LHCN-M2 (cell line): ENCODE results near the gene COL9A3. TPM values are rescaled to one million over a fixed set of nuclear protein-coding genes. Genes with fewer than 3 reads are reported as not detected.
"Not testable (repeated sequence)": the region's sequence is repeated elsewhere in the genome, so short reads cannot be mapped to it uniquely, and the experiment has no call there.

ENCODE experiments used
- DNase-seq: peaks from one replicate; pipeline ENCODE4 v3.0.0-alpha.2; 2012; ENCODE audit warnings: low read depth
- total RNA-seq: library from RNA; depleted of rRNA; stranded (reverse); fragments of >200 nt; gene quantifications from 2 replicates; pipeline ENCODE4 v1.2.3, GENCODE V29; 2014

The COL9A3 gene
- total RNA-seq, 1 experiment from 2014 or later: not detected

DNA sequence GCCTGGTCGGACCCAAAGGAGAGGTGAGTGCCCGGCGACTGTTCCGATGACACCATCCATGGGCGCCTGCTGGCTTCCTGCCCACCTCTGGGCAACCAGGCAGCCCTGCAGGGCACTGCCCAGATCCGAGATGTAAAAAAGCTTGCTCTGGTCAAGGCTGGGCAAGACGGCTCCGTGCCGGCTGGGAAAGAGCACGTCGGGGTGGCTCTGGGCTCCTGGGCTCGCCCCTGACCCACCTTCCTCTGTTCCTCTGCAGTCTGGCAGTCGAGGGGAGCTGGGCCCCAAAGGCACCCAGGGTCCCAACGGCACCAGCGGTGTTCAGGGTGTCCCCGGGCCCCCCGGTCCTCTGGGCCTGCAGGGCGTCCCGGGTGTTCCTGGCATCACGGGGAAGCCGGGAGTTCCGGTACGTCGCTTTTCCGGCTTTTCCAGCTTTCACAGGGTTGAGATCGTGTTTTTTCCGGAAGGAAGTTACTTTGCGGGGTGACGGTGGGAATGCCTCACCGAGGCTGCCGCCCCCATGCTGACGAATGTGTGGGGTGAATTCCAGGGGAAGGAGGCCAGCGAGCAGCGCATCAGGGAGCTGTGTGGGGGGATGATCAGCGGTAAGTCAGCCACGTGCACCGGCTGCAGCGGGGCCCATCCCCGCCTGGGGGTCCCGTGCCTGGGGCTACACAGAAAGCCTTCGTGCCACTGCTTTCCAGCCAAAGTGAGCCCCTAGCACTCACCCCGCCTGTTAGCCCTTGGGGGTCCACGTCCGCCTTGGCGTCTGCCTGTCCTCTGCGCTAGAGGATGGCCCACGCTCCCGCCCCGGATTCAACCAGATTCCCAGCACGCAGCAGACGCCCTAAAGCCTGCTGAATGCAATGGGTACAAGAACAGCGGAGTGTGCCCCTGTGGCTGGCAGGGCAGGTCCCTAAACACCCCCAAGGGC lies 19.3 kb downstream of the COL9A3 start:
- DNase-seq: no peak

DNA sequence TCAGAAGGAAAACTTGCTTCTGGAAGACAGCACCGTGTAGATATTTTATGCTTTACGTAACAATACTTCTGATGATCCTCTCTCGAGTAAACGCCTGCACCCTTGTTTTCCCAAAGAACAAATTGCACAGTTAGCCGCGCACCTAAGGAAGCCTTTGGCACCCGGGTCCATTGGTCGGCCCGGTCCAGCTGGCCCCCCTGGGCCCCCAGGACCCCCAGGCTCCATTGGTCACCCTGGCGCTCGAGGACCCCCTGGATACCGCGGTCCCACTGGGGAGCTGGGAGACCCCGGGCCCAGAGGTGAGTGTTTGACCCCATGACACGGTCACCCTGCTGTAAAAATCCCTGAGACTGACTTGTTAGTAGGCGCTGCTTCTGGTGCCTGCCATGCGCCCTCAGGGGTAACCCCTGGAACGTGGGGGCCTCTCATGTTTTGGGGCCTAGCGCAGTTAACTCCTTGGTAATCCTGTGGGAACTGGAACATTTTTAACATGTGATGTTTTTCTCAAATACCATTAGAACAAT lies 20.2 kb downstream of the COL9A3 start:
- no peak for DNase-seq

DNA sequence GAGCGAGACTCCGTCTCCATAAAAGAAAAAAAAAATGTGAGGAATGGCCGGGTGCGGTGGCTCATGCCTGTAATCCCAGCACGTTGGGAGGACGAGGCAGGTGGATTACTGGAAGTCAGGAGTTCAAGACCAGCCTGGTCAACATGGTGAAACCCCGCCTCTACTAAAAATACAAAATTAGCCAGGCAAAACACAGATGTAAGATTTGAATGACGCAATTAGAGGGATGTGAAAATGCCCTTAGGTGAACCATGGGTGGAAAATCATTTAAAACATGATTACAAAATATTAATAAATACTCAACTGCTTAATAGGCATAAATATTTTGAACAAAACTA lies 20.9 kb downstream of the COL9A3 start:
- DNase-seq: no peak

DNA sequence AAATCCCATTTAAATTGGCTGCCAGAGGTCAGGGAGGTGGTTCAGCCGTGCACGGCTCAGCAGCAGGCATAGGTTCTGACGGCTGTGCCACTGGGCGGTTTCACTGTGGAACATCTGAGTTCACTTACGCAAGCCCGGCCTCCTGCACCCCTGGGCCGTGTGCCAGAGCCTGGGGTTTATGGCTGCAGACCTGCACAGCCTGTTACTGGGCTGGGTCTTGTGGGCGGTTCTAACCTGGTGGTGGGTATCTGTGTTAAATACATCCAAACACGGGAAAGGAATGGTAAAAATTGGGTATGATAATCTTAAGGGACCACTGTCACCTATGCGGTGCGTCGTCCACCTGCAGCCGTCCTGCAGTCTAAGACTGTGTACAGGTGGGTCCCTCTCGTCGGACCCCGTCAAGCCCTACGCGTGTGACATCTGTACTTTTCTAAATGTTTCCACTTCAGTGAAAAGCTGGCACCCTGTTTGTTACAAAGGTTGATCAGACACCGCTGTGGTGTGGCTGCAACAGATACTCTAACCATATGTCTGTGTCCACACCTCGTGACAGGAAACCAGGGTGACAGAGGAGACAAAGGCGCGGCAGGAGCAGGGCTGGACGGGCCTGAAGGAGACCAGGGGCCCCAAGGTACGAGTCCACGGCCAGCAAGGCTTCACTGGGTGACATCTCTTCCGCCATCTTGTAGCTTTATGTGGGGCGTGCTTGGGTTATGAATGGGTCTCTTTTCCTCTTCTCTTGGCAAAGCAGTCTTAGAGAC lies 21.5 kb downstream of the COL9A3 start:
- DNase-seq: no peak

DNA sequence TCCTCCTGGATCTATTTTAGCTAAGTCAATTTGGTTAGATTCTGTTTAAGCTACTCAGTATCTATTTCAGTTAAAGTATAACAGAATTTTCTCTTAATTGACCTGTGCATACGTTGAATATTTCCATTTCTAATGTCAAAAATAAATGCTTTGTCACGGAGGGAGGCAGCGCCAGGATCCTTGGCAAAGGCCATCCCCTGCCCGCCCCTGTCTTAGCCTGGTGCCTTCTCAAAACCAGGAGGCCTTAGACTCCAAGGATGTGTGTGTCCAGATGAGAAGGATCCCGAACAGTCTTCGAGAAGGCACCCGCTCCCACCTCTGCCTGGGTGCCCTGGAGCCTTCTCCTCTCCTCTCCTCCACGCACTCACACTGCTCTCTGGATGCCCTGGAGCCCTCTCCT lies 22.4 kb downstream of the COL9A3 start:
- DNase-seq: no peak

DNA sequence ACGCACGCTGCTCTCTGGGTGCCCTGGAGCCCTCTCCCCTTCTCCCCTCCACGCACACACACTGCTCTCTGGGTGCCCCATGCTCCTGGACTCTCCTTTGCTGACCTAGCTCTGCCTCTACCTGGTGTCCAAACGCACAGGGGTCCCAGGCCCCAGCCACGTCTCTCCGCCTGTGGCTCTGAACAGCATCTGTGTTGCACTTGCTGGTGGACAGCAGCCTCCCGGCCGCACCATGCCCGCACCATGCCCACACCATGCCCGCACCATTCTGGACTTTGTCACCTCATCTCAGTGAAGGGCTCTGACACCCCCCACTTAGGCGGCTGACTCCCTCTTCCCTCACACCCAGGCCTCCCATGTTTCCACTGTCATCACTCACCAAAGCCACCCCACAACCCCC lies 23.0 kb downstream of the COL9A3 start:
- no peak for DNase-seq

DNA sequence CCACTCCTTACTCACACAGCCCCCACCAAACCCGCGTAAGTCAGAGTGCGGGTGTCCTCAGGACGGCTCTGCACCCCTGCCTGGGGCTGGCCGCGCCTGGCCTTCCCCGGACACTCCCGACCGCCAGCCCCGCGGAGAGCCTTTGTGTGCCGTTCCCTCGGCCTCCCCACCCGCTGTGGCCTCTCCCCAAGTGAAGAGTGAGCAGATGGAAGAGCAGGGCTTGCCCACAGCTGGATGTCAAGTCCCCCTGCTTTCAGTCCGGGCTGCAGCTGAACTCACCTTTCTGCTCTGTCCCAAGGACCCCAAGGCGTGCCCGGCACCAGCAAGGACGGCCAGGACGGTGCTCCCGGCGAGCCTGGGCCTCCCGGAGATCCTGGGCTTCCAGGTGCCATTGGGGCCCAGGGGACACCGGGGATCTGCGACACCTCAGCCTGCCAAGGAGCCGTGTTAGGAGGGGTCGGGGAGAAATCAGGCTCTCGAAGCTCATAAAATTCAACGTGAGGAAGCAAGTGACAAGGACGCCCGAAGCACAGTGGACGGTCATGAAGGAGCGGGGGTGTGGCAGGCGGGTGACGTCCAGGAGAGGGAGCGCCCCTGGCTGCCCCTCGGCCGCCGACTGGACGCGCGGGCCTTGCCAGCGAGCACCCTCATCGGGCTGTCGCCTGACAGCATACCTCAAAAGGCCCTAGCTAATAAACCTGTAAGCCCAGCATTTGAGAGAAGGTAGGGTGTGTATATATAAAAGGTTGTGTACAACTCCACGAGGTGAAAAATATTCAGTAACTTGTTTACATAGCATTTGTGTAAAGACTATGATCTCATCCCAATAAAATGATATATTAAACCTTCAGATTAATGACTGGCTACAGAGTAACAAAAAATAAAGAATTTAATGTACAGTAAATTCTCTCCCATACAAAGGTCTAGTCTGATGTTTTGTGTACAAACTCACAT lies 23.7 kb downstream of the COL9A3 start:
- no peak for DNase-seq

DNA sequence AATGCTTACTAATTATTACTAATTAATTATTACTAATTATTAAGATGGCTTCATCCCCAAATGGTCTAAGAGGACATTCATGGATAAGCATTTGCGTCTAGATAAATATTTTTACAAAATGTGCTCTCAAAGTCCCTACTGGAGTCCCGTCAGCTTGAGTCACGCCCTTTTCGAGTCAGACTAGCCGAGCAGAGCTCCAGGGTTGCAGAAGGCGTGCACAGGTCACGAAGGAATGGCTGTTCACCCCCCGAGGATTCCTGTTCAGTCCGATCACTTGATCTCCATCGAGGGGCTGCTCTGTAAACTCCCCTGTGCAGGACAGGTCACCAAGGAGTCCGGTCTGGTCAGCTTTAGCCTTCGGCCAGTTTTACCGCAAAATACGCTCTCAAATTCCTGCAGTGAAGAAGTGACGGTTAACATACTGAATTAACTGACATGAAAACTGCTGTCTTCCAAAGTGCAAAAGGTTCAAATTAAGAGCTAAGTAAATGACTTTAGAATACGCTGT lies 24.9 kb downstream of the COL9A3 start:
- DNase-seq: no peak

DNA sequence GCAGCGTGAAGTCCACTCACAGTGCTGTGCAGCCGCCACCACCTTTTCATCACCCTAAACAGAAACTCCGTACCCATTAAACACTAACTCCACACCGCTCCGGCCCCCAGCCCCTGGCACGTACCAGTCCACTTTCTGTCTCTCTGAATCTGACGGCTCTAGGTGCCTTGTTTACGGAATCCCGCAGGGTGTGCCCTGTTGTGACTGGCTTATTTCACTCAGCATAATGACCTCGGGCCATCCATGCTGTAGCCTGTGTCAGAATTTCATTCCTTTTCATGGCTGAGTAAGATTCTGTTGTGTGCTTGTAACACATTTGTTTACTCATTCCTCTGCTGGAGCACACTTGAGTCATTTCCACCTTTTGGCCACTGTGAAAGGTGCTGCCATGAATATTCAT lies 26.8 kb downstream of the COL9A3 start:
- DNase-seq: no peak

DNA sequence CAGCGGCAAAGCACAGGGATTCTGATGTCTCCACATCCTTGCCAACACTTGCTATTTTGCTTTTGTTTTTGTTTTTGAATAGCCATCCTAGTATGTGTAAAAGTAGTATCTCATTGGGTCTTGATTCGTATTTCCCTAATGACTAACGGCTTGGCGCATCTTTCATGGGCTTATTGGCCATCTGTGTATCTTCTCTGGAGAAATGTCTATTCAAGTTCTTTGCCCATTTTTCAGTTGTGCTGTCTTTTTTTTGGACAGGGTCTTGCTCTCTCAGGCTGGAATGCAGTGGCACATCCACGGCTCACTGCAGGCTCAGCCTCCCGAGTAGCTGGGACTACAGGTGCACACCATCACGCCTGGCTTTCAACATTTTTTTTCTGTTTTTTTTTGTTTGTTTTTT lies 27.3 kb downstream of the COL9A3 start:
- no peak for DNase-seq

DNA sequence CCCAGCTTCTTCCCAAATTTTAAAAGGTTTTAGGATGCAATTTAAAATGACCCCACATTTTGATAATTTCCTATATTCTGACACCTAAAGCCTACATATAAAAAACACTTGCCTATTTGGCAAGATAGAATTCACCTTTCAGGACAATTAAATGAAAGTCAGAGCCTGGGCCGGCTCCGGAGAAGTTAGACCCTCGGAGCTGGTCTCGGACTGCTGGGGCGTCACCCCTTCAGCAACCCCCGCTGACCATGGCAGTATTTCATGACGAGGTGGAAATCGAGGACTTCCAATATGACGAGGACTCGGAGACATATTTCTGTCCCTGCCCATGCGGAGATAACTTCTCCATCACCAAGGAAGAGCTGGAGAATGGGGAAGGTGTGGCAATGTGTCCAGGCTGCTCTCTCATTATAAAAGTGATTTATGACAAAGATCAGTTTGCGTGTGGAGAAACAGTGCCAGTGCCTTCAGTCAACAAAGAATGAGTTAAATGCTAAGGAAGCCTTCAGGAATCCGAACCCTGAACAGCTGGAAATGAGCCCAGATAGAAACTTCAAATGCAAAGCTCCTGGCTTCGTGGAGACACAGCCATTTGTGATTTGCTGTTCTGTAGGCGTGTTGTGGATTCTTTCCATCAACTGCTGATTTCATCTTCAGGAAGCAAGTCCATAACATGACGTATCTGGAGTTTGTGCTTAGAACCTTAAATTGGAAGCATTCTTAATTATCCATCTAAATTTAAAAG lies 28.7 kb downstream of the COL9A3 start:
- DNase-seq: no peak

DNA sequence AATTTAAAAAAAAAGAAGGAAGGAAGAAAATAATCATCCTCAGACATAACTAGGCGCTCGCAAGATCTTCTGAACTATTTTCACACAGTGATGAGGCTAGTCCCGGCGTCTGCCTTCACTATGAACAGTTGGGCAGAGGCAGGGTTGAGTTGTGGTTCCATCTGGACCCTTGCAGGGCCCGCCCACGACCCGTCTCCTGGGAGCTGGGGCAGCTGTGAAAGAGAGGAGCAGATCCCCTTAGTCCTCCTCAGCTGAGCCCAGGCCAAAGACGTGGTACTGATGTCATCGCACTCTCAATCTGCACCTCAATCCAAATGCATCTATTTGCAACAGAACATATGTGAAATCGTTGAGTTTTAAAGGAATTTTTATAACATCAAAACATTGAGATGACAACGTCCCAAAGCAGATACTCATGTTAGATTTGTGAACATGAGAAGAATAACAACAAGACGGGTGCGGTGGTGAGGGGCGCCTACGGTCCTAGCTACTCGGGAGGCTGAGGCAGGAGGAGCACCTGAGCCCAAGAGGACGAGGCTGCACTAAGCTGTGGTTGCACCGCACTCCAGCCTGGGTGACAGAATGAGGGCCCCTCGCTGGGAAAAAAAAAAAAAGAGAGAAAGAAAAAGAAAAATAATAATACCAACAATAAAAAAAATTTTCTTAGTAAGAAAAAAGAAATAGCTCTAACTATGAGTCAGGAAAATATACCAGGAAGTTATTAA lies 29.5 kb downstream of the COL9A3 start:
- DNase-seq: no peak

DNA sequence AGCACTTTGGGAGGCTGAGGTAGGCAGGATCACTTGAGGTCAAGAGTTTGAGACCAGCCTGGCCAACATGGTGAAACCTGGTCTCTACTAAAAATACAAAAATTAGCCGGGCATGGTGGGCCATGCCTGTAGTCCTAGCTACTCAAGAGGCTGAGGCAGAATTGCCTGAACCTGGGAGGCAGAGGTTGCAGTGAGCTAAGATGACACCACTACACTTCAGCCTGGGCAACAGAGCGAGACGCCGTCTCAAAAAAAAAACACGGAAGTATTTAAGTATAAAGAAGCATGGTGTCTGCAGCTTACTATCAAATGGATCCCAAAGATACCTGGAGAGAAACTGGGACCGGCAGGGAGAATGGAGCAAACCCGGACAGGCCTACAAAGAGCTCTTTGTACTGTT lies 32.1 kb downstream of the COL9A3 start:
- DNase-seq: not testable (repeated sequence)

DNA sequence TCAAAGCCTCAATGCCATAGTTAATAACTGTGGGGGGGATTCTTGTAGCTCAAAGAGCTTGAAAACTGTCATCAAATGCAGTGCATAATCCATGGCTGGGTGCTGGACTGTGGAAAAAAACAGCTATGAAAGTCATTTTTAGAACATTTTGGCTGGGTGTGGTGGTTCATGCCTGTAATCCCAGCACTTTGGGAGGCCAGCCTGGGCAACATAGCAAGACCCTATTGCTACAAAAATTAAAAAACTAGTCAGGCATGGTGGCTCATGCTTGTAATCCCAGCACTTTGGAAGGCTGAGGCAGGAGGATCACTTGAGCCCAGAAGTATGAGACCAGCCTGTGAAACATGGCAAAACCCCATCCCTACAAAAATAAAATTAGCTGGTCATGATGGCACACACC lies 32.6 kb downstream of the COL9A3 start:
- DNase-seq: no peak

DNA sequence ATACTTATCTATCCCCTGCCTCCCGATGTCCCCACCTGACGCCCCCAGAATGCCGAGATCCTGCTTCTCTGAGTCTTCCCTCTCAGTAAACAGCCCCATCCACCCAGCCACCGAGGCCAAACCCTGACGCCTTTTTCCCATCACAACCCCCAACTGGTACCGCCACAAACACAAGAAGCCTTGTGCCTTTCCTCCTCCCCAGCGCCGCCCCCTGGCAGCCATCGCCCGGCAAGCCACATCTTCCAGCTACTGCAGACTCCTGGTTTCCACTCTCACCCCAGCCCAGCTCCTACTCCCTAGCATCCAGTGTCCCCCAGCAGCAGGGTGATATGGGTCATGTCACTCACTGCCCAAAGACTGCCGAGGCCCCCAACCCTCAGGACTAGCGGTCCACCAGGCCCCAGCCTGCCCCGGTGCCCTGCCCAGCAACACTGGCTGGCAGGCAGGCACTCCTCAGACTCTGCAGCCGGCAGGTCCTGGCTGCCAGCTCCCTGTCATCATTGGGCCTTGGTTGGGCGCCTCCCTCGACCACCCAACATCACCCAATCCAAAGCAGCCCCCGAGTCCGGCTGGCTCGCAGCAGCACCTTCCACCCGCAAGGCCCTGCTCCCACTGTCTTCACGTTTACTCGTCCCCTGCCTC lies 33.6 kb downstream of the COL9A3 start:
- DNase-seq: no peak

DNA sequence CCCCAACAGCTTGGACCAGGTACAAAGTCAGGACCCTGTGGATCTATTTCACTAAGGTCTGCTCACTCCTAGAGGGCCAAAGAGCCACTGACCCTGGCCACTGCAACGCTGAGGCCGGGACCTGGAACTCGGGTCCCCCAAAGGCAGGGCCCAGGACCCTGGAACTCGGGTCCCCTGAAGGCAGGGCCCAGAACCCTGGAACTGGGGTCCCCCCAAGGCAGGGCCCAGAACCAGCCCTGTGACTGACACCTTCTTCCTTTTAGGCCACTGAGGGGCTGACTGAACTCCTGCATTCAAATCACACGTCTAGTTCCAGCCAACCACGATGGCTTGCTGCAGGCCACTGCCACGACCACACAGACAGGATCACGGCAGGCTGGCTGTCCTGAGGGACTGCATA lies 35.3 kb downstream of the COL9A3 start:
- DNase-seq: no peak

DNA sequence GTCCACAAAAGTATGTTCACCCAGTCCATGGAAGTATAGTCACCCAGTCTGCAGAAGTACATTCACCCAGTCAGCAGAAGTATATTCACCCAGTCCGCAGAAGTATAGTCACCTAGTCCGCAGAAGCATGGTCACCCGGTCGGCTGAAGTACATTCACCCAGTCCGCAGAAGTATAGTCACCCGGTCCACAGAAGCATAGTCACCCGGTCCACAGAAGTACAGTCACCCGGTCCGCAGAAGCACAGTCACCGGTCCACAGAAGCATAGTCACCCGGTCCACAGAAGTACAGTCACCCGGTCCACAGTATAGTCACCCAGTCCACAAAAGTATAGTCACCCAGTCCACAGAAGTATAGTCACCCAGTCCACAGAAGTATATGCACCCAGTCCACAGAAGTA lies 36.0 kb downstream of the COL9A3 start:
- DNase-seq: no peak

DNA sequence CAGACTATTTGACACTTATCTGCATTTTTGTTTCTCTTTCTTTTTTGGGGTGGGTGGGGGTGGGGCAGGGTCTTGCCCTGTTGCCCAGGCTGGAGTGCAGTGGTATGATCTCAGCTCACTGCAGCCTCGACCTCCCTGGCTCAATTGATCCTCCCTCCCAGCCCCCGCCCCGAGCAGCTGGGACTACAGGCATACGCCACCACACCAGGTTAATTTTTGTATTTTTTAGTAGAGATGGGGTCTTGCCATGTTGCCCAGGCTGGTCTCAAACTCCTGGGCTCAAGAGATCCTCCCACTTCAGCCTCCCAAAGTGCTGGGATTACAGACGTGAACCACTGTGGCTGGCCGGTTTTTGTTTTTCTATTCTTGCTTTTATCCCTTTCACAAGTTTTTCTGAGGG lies 36.5 kb downstream of the COL9A3 start:
- DNase-seq: not testable (repeated sequence)

DNA sequence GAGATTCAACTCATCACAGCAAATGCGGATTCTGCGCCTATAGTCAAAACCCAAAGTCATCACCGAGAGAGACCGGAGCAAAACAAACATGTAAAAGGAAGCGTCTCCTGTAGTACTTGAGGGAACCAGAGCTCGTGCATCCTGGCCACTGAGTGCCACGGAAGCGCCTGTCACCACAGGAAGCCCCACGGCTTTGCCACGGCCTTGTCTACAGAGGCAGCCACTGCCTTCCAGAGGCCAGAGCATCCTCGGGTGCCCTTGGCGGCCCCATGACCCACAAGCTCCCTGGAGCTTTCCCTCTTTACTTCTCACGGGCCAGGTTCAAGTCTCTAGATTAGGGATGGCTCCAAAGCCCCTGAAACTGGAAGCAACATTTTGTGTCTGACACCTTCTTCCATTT lies 37.3 kb downstream of the COL9A3 start:
- DNase-seq: no peak
